Thyroid gland (tissue), 4 donors: ENCODE measurements around the gene ELOB. TPM values are rescaled to one million over a fixed set of nuclear protein-coding genes. Genes with fewer than 3 reads are reported as not detected.

Source experiments
- DNase-seq, 2 donors: peaks; one replicate each; pipeline ENCODE4 v3.0.0-alpha.2; 2019
- H3K27ac ChIP-seq, 3 donors: fragments of 200-600 bp; sonication (generic); 1 replicate in 2 of 3; 2 replicates in 1 of 3; pipeline ENCODE4 v1.5.1; 2016 to 2019; ENCODE audit warnings: mild to moderate bottlenecking in 1 of 3, moderate library complexity in 1 of 3
- H3K27me3 ChIP-seq: fragments of 200-600 bp; sonication (generic); one replicate; pipeline ENCODE4 v1.5.1; 2019
- H3K36me3 ChIP-seq, 2 donors: fragments of 200-600 bp; sonication (generic); one replicate each; pipeline ENCODE4 v1.5.1; 2016 to 2019
- H3K4me1 ChIP-seq, 2 donors: fragments of 200-600 bp; sonication (generic); one replicate each; pipeline ENCODE4 v1.5.1; 2017 to 2019
- H3K4me3 ChIP-seq, 3 donors: fragments of 200-600 bp; sonication (generic); replicated peaks in 1 of 3; 1 replicate in 2 of 3; 2 replicates in 1 of 3; pipeline ENCODE4 v1.5.1; 2016; ENCODE audit warnings: mild to moderate bottlenecking in 1 of 3
- H3K9me3 ChIP-seq: fragments of 200-600 bp; sonication (generic); one replicate; pipeline ENCODE4 v1.5.1; 2017
- POLR2A ChIP-seq, 2 donors: fragments of 450-650 bp; IDR thresholded peaks; one replicate each; pipeline ENCODE4 v1.6.1; 2017; ENCODE audit warnings: antibody characterized with exemption in 2 of 2, mild to moderate bottlenecking in 2 of 2, moderate library complexity in 1 of 2
- WGBS, 2 donors: methylation state at CpG; one replicate each; pipeline ENCODE4 v1.1.5; 2017; 5-methylcytosine and 5-hydroxymethylcytosine counted together
- intact Hi-C: fragments of 100-400 bp; cut with DNase I; formaldehyde crosslinking; loops from one replicate; pipeline ENCODE4 v1.15.1; 2023
- total RNA-seq, 4 donors: library from RNA; depleted of rRNA; stranded (reverse); fragments of >200 nt; gene quantifications; one replicate each; pipeline ENCODE4 v1.2.3, GENCODE V29; 2016
- TF ChIP-seq, protein P1 (sequence below), 6 experiments: fragments of 200-600 bp in 3 of 6; fragments of 450-650 bp in 3 of 6; sonication (generic) in 3 of 6; IDR thresholded peaks; one replicate each; pipeline ENCODE4 v1.5.1; 2016 to 2019; ENCODE audit warnings: antibody characterized with exemption in 6 of 6, mild to moderate bottlenecking in 2 of 6, inconsistent platforms in 1 of 6, moderate library complexity in 1 of 6

ELOB gene
- total RNA-seq, 4 donors from 2014 or later: 373 to 786 (median 647) TPM

DNA sequence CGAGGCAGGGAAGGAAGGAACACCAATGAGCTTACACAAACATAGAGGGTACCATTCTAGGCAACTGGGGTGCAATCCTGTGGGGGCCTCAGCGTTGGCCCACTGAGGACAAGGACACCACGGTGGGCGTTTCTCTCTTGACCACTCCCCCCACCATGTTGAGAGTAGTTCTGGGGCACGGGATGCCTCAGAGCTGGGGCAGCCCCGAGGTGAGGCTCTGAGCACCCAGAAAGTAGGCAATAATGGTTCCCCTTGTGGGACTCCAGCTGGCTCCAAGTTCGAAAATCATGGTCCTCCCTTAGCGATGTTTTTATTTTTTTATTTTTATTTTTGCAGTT, 45.0 kb upstream of the ELOB start:
- Histone ChIP-seq H3K36me3 (no peaks in the 10 kb centered on the region), H3K9me3 (no peaks in the 10 kb centered on the region), H3K27me3 (no peaks in the 10 kb centered on the region), H3K27ac (no peak overlapping the region), H3K4me3 (no peak overlapping the region), H3K4me1 (no peaks in the 10 kb centered on the region)
- no peak for TF ChIP-seq POLR2A (IDR thresholded peaks at IDR 0.05)
- TF ChIP-seq, protein P1, sequence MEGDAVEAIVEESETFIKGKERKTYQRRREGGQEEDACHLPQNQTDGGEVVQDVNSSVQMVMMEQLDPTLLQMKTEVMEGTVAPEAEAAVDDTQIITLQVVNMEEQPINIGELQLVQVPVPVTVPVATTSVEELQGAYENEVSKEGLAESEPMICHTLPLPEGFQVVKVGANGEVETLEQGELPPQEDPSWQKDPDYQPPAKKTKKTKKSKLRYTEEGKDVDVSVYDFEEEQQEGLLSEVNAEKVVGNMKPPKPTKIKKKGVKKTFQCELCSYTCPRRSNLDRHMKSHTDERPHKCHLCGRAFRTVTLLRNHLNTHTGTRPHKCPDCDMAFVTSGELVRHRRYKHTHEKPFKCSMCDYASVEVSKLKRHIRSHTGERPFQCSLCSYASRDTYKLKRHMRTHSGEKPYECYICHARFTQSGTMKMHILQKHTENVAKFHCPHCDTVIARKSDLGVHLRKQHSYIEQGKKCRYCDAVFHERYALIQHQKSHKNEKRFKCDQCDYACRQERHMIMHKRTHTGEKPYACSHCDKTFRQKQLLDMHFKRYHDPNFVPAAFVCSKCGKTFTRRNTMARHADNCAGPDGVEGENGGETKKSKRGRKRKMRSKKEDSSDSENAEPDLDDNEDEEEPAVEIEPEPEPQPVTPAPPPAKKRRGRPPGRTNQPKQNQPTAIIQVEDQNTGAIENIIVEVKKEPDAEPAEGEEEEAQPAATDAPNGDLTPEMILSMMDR (IDR thresholded peaks at IDR 0.05): no peak
- WGBS, 2 donors: 66 to 68% methylated on average over 8 of the region's 8 CpGs
- DNase-seq: no peak
- intact Hi-C loops: no loop called here

DNA sequence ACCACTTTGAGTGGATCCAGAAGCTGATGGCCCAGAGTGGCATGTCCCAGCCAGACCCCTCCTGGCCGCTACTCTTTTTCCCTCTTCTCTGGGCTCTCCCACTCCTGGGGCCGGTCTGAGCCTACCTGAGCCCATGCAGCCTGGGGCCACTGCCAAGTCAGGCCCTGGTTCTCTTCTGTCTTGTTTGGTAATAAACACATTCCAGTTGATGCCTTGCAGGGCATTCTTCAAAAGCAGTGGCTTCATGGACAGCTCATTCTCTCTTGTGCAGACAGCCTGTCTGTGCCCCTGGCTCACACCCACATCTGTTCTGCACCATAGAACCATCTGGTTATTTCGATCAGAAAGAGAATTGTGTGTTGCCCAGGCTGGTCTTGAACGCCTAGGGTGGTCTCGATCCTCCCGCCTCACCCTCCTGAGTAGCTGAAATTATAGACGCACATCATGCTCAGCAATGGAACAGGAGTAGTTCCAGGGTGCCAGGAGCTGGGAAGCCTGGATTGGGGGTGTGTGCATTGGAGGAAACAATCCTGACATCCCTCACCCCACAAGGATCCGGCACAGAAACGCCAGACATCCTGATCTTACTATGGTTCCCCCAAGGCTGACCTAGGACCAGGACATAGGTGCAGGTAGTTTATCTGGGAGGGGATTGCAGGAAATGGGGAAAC, 44.5 kb upstream of the ELOB start:
- Histone ChIP-seq H3K27me3 (no peaks in the 10 kb centered on the region), H3K36me3 (no peaks in the 10 kb centered on the region), H3K9me3 (no peaks in the 10 kb centered on the region), H3K4me1 (no peaks in the 10 kb centered on the region), H3K4me3 (no peak overlapping the region), H3K27ac (no peak overlapping the region)
- intact Hi-C loops: no loop called here
- 78 to 87% methylated on average over 9 of the region's 9 CpGs for WGBS, 2 donors
- no peak for DNase-seq
- TF ChIP-seq, protein P1 (IDR thresholded peaks at IDR 0.05): no peak

DNA sequence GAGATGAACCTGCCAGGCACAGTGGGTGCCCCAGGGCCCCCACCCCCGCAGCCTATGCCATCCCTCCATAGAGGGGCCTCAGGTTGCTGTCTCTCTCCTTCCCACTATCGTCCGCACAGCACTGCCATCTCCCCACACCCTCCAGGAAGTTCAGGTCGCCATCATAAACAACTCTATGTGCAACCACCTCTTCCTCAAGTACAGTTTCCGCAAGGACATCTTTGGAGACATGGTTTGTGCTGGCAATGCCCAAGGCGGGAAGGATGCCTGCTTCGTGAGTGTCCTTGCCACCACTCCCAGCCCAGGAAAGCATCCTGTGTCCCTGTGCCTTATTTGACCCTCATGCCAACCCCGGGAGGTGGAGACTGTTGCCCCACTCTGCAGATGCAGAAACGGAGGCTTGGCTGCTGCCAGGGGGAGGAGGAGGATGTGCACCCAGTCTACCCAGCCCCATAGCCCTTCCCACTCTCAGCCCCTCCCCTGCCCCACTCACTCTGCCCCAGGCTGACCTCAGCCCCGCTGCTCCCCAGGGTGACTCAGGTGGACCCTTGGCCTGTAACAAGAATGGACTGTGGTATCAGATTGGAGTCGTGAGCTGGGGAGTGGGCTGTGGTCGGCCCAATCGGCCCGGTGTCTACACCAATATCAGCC, 43.9 kb upstream of the ELOB start:
- TF ChIP-seq, protein P1 (IDR thresholded peaks at IDR 0.05): no peak
- TF ChIP-seq POLR2A (IDR thresholded peaks at IDR 0.05): no peak
- WGBS, 2 donors: 67 to 75% methylated on average over 10 to 13 of the region's 14 CpGs
- no peak for DNase-seq

DNA sequence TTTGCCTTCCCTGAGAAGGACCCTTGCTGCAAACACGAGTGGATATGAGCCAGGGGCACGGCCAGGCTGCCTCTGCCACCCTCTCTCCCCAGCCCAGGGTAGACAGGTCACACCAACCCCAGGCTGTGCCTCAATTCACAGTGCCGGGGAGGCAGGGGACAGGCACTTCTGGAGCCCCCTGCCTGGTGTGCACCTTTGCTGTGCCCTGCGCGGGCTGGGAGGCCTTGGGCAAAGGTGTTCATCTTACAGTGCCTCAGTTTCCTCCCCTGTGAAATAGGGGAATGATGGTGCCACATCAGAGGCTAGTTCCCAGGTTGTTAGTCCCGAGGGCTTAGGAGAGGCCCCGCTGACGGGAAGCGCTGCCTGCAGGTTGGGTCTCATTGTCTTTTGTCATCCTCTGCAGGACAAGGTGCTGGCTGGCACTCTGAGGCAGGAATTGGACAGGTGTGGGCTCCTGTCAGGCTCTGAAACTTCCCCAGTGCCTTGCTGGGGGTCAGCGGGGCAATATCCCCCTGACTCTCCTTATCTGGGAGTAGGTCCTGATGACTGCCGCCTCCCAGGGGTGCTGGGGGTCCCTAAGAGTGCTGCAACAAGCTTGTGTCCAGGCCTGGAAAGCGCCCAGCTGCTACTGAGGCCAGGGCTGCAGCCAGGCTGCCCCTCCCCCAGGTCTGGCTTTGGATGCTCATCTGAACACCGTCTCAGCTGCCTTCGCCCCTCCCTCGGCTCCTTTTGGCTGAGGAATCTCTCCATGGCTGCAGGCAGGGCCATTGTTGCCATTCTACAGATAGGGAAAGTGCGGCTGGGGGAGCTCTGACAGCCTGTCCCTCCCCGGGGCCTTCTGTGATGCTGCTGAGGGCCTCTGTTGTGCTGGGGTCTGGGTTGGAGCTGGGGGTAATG, 43.1 kb upstream of the ELOB start:
- H3K27ac ChIP-seq: no peak overlapping the region
- TF ChIP-seq, protein P1 (IDR thresholded peaks at IDR 0.05): no peak
- TF ChIP-seq POLR2A (IDR thresholded peaks at IDR 0.05): no peak
- no peak for DNase-seq
- H3K27me3 ChIP-seq: no peaks in the 10 kb centered on the region
- no peaks in the 10 kb centered on the region for H3K9me3 ChIP-seq
- no peaks in the 10 kb centered on the region for H3K36me3 ChIP-seq
- H3K4me1 ChIP-seq: no peaks in the 10 kb centered on the region
- H3K4me3 ChIP-seq: no peak overlapping the region
- intact Hi-C loops: no loop called here
- WGBS, 2 donors: 67 to 69% methylated on average over 9 to 10 of the region's 17 CpGs

More for the DNA sequence above, 43.9 kb upstream of the ELOB start:
- Histone ChIP-seq H3K27me3 (no peaks in the 10 kb centered on the region), H3K4me1 (no peaks in the 10 kb centered on the region), H3K4me3 (no peak overlapping the region), H3K36me3 (no peaks in the 10 kb centered on the region), H3K27ac (no peak overlapping the region), H3K9me3 (no peaks in the 10 kb centered on the region)
- intact Hi-C loops: no loop called here
